Measurements from ENCODE around the gene DOCK6. TPM values are rescaled to one million over a fixed set of nuclear protein-coding genes. Genes with fewer than 3 reads are reported as not detected.
A peak's percentile ranks its signal among the peaks of the same experiment; 100 is the strongest.

Gene DOCK6
- total RNA-seq, 1 donor from 2014 or later, result 43.2 TPM

DNA sequence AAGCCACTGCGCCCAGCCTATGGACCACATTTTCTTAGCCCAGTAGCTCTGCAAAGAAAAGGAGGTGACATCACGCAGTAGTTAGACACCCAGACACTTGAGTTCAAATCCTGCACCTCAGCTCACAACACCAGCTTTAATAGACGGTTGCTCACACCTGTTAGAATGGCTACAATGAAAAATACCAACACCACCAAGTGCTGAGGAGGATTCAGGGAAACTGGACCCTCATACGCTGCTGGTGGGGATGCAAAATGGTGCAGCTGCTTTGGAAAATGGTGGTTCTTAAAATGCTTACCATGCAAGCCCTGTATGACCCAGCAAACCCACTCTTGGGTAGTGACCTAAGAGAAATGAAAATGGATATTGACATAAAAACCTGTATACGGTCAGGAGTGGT is 11.7 kb upstream of the DOCK6 start:
- H3K4me1 ChIP-seq, result peaks cover 23% of the 10 kb centered on the region
- no peaks in the 10 kb centered on the region for H3K9me3 ChIP-seq (replicated peaks)
- TF ChIP-seq, protein P1, sequence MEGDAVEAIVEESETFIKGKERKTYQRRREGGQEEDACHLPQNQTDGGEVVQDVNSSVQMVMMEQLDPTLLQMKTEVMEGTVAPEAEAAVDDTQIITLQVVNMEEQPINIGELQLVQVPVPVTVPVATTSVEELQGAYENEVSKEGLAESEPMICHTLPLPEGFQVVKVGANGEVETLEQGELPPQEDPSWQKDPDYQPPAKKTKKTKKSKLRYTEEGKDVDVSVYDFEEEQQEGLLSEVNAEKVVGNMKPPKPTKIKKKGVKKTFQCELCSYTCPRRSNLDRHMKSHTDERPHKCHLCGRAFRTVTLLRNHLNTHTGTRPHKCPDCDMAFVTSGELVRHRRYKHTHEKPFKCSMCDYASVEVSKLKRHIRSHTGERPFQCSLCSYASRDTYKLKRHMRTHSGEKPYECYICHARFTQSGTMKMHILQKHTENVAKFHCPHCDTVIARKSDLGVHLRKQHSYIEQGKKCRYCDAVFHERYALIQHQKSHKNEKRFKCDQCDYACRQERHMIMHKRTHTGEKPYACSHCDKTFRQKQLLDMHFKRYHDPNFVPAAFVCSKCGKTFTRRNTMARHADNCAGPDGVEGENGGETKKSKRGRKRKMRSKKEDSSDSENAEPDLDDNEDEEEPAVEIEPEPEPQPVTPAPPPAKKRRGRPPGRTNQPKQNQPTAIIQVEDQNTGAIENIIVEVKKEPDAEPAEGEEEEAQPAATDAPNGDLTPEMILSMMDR (IDR thresholded peaks at IDR 0.05; ENCODE audit: borderline replicate concordance), result no peak
- H3K36me3 ChIP-seq, result no peaks in the 10 kb centered on the region
- H3K27ac ChIP-seq (replicated peaks), result no peak overlapping the region
- intact Hi-C loops (cut with micrococcal nuclease), result no loop called here
- DNase-seq, result no peak
- H3K27me3 ChIP-seq (ENCODE audit: low read depth), result no peaks in the 10 kb centered on the region
- H3K4me3 ChIP-seq, result no peak overlapping the region

DNA sequence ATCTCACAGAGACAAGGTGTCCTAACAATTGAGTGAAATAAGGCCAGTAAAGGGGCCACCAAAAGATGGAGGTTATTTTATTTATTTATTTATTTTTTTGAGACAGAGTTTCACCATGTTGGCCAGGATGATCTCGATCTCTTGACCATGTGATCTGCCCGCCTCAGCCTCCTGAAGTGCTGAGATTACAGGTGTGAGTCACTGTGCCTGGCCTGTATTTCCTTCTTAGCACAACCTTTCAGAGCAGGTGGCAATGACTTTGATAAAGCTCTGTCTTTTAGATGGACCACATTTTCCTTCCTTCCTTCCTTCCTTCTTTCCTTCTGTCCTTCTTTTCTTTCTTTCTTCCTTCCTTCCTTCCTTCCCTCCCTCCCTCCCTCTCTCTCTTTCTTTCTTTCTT is 11.0 kb upstream of the DOCK6 start:
- TF ChIP-seq, protein P1 (IDR thresholded peaks at IDR 0.05; ENCODE audit: borderline replicate concordance), result no peak

DNA sequence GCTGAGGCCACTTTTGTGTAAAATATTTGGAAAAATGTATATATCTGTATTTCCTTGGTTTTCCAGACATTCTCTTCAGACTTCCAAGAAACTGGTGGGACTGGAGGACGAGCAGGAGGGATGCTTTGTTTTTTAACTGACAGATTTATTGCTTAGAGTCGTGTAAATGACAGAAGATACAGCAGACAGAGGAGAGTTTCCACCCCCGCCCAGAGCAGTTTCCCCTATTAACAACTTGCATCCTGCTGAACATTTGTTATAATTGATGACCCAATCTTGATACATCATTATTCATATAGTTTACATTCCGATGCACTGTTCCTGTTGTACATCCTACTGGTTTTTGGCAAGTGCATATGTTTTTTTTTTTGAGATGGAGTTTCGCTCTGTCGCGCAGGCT is 7.1 kb upstream of the DOCK6 start:
- no peak for DNase-seq
- no peak overlapping the region for H3K4me3 ChIP-seq
- H3K36me3 ChIP-seq, result no peaks in the 10 kb centered on the region
- H3K4me1 ChIP-seq, result peaks cover 42% of the 10 kb centered on the region
- TF ChIP-seq, protein P1 (IDR thresholded peaks at IDR 0.05; ENCODE audit: borderline replicate concordance), result no peak
- H3K27ac ChIP-seq (replicated peaks), result peak overlapping the region; percentile 92
- no peaks in the 10 kb centered on the region for H3K27me3 ChIP-seq (ENCODE audit: low read depth)
- H3K9me3 ChIP-seq (replicated peaks), result no peaks in the 10 kb centered on the region
- intact Hi-C loops (cut with micrococcal nuclease), result no loop called here

More for the DNA sequence above, 11.0 kb upstream of the DOCK6 start:
- Histone ChIP-seq H3K9me3 (replicated peaks) (no peaks in the 10 kb centered on the region), H3K4me3 (no peak overlapping the region), H3K36me3 (no peaks in the 10 kb centered on the region), H3K27me3 (ENCODE audit: low read depth) (no peaks in the 10 kb centered on the region), H3K27ac (replicated peaks) (peak overlapping the region; percentile 77), H3K4me1 (peaks cover 24% of the 10 kb centered on the region)
- intact Hi-C loops (cut with micrococcal nuclease), result no loop called here
- DNase-seq, result no peak

DNA sequence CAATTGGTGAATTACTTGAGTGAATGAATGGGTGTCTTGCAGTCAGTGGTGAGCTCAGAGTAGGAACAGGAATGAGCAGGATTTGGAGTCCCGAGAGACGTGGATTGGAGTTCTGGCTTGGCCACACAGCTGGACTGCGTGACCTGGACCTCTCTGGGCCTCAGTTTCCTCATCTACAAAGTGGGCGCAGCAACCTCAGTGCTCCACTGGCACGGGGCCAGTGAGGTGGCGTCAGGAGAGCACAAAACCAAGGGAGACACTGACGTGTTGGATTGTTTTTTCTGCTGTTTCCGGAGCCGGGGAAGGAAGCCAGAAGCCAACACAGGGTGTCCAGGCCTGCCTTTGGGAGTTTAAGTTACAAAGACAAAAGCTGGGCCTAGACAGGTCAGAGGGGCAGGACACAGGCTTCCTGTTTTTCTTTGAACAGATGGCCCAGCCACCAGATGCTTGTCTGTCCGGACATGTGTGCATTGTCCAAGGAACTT is 6.5 kb upstream of the DOCK6 start:
- Histone ChIP-seq H3K9me3 (replicated peaks) (no peaks in the 10 kb centered on the region), H3K27me3 (ENCODE audit: low read depth) (no peaks in the 10 kb centered on the region), H3K4me1 (peaks cover 46% of the 10 kb centered on the region), H3K36me3 (no peaks in the 10 kb centered on the region), H3K27ac (replicated peaks) (peak overlapping the region; percentile 92), H3K4me3 (no peak overlapping the region)
- DNase-seq, result peak; percentile 81
- TF ChIP-seq, protein P1 (IDR thresholded peaks at IDR 0.05; ENCODE audit: borderline replicate concordance), result no peak
- intact Hi-C loops (cut with micrococcal nuclease), result no loop called here

DNA sequence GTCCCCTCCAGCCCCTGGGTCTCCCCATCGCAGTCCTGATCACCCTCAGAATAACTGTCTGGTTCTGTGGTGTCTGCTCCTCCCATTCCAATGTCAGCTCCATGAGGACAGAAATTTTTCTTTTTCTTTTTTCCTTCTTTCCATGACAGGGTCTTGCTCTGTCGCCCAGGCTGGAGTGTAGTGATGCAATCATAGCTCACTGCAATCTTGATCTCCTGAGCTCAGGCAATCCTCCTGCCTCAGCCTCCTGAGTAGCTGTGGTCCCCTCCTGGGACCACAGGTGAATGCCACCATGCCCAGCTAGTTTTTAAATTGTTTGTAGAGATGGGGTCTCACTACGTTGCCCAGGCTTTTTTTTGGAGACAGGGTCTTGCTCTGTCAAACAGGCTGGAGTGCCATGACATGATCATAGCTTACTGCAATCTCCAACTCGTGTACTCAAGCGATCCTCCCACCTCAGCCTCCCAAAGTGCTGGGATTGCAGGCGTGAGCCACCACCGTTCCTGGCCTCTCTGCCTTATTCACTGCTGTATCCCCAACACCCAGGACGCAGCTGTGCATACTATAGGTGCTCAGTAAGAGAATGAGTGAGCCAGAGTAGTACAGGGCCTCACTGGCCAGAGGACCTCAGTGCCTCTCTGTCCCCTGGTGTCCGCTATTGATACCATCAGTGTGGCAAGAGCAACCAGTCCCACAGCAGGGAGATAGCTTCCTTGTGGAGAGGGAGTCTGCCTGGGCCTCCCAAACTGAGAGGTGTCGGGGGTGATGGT is 5.2 kb upstream of the DOCK6 start:
- no peak for DNase-seq
- intact Hi-C loops (cut with micrococcal nuclease), result no loop called here
- Histone ChIP-seq H3K4me1 (peaks cover 55% of the 10 kb centered on the region), H3K27me3 (ENCODE audit: low read depth) (no peaks in the 10 kb centered on the region), H3K36me3 (no peaks in the 10 kb centered on the region), H3K9me3 (replicated peaks) (no peaks in the 10 kb centered on the region), H3K27ac (replicated peaks) (peak overlapping the region; percentile 92), H3K4me3 (no peak overlapping the region)
- TF ChIP-seq, protein P1 (IDR thresholded peaks at IDR 0.05; ENCODE audit: borderline replicate concordance), result no peak

All from left ventricle myocardium inferior (tissue), 1 donor.